Measurements from ENCODE around the gene TRPC6. TPM values are rescaled to one million over a fixed set of nuclear protein-coding genes. Genes with fewer than 3 reads are reported as not detected.
"Not testable (repeated sequence)": the region's sequence is repeated elsewhere in the genome, so short reads cannot be mapped to it uniquely, and the experiment has no call there.

The TRPC6 gene
- total and polyA plus RNA-seq, 9 of the 15 experiments (the other 6 are each of a cell fraction or from before 2014, with no cell fraction given): not detected

- H3K27ac ChIP-seq (ENCODE audit: extremely low read depth, low read depth, low read length): no peak overlapping the region
- FAIRE-seq (no peak), DNase-seq (ENCODE audit: extremely low read depth in 1 of 4, low spot score in 3 of 4) (no peak), ATAC-seq (no peak)
- BruUV-seq (replicated peaks): no TSS peak
- POLR2A ChIA-PET: no interaction called here
- CTCF ChIA-PET (ENCODE audit: low intra/inter-chr PET ratio): no interaction called here
- H3K27me3 ChIP-seq (ENCODE audit: control insufficient read depth in 2 of 2, insufficient read depth in 2 of 2, low read length in 2 of 2): no peaks in the 10 kb centered on the region
- no peaks in the 10 kb centered on the region for H3K36me3 ChIP-seq (ENCODE audit: control insufficient read depth, insufficient read depth, low read length)
- H3K79me2 ChIP-seq (ENCODE audit: control insufficient read depth, insufficient read depth, low read length): no peaks in the 10 kb centered on the region
- 0% methylated on average over 2 of the region's 2 CpGs for WGBS (ENCODE audit: insufficient coverage, low coverage, missing lambda C conversion rate)
- no peaks in the 10 kb centered on the region for H4K20me1 ChIP-seq (replicated peaks; ENCODE audit: control insufficient read depth, insufficient read depth, low read length)
- H3K9ac ChIP-seq (ENCODE audit: insufficient read depth in 1 of 2, low read depth in 2 of 2, low read length in 2 of 2): no peak overlapping the region
- intact Hi-C loops (cut with micrococcal nuclease): no loop called here
- no peak overlapping the region for H3K4me2 ChIP-seq (ENCODE audit: insufficient read depth, low read length)
- H3K9me3 ChIP-seq (replicated peaks; ENCODE audit: control insufficient read depth, insufficient read depth, low read depth, low read length): no peaks in the 10 kb centered on the region
- in situ Hi-C loops (cut with MboI): no loop called here
- no peaks in the 10 kb centered on the region for H3K9me1 ChIP-seq (ENCODE audit: control insufficient read depth, insufficient read depth, low read length)
- H3K4me1 ChIP-seq (replicated peaks in 1 of 2; ENCODE audit: control insufficient read depth in 2 of 2, insufficient read depth in 2 of 2, low read length in 2 of 2): no peaks in the 10 kb centered on the region
- H3K4me3 ChIP-seq: no peak overlapping the region
- H2AFZ ChIP-seq (ENCODE audit: low read depth, low read length): no peak overlapping the region
- no peak for TF ChIP-seq MTA3 (IDR thresholded peaks at IDR 0.05; ENCODE audit: borderline replicate concordance)
- TF ChIP-seq PYGO2 (tag; IDR thresholded peaks at IDR 0.05): no peak
Observed at GRCh38 chr11:101470419-101470818, 113.4 kb downstream of the TRPC6 start.

GRCh38 chr11:101466352-101466751 lies 117.5 kb downstream of the TRPC6 start:
- in situ Hi-C loops (cut with MboI) (no loop called here), intact Hi-C loops (cut with micrococcal nuclease) (no loop called here)
- no peaks in the 10 kb centered on the region for H3K36me3 ChIP-seq (ENCODE audit: control insufficient read depth, insufficient read depth, low read length)
- POLR2A ChIA-PET: no interaction called here
- H3K9me1 ChIP-seq (ENCODE audit: control insufficient read depth, insufficient read depth, low read length): no peaks in the 10 kb centered on the region
- H3K4me2 ChIP-seq (ENCODE audit: insufficient read depth, low read length): no peak overlapping the region
- H3K4me3 ChIP-seq: no peak overlapping the region
- no peak for FAIRE-seq
- no peak for ATAC-seq
- no peak overlapping the region for H2AFZ ChIP-seq (ENCODE audit: low read depth, low read length)
- no peak overlapping the region for H3K9ac ChIP-seq (ENCODE audit: insufficient read depth in 1 of 2, low read depth in 2 of 2, low read length in 2 of 2)
- H3K27ac ChIP-seq (ENCODE audit: extremely low read depth, low read depth, low read length): no peak overlapping the region
- WGBS (ENCODE audit: insufficient coverage, low coverage, missing lambda C conversion rate): 0% methylated on average over 4 of the region's 4 CpGs
- H3K9me3 ChIP-seq (replicated peaks; ENCODE audit: control insufficient read depth, insufficient read depth, low read depth, low read length): no peaks in the 10 kb centered on the region
- no peaks in the 10 kb centered on the region for H4K20me1 ChIP-seq (replicated peaks; ENCODE audit: control insufficient read depth, insufficient read depth, low read length)
- no TSS peak for BruUV-seq (replicated peaks)
- H3K27me3 ChIP-seq (ENCODE audit: control insufficient read depth in 2 of 2, insufficient read depth in 2 of 2, low read length in 2 of 2): no peaks in the 10 kb centered on the region
- no peak for TF ChIP-seq PHF20 (IDR thresholded peaks at IDR 0.05; ENCODE audit: partially characterized antibody)
- CTCF ChIA-PET (ENCODE audit: low intra/inter-chr PET ratio): no interaction called here
- no peaks in the 10 kb centered on the region for H3K4me1 ChIP-seq (replicated peaks in 1 of 2; ENCODE audit: control insufficient read depth in 2 of 2, insufficient read depth in 2 of 2, low read length in 2 of 2)
- no peaks in the 10 kb centered on the region for H3K79me2 ChIP-seq (ENCODE audit: control insufficient read depth, insufficient read depth, low read length)
- DNase-seq (ENCODE audit: extremely low read depth in 1 of 4, low spot score in 3 of 4): no peak

GRCh38 chr11:101464388-101464787 lies 119.4 kb downstream of the TRPC6 start:
- FAIRE-seq; in situ Hi-C loops (cut with MboI); H3K9me3 ChIP-seq (replicated peaks; ENCODE audit: control insufficient read depth, insufficient read depth, low read depth, low read length); CTCF ChIA-PET (ENCODE audit: low intra/inter-chr PET ratio); H3K9ac ChIP-seq (ENCODE audit: insufficient read depth in 1 of 2, low read depth in 2 of 2, low read length in 2 of 2); H3K9me1 ChIP-seq (ENCODE audit: control insufficient read depth, insufficient read depth, low read length); H3K36me3 ChIP-seq (ENCODE audit: control insufficient read depth, insufficient read depth, low read length); H2AFZ ChIP-seq (ENCODE audit: low read depth, low read length); DNase-seq (ENCODE audit: extremely low read depth in 1 of 4, low spot score in 3 of 4); BruUV-seq (replicated peaks); intact Hi-C loops (cut with micrococcal nuclease); POLR2A ChIA-PET; H3K27me3 ChIP-seq (ENCODE audit: control insufficient read depth in 2 of 2, insufficient read depth in 2 of 2, low read length in 2 of 2); H3K4me3 ChIP-seq; H3K4me1 ChIP-seq (replicated peaks in 1 of 2; ENCODE audit: control insufficient read depth in 2 of 2, insufficient read depth in 2 of 2, low read length in 2 of 2); H3K27ac ChIP-seq (ENCODE audit: extremely low read depth, low read depth, low read length); ATAC-seq; H3K4me2 ChIP-seq (ENCODE audit: insufficient read depth, low read length); H4K20me1 ChIP-seq (replicated peaks; ENCODE audit: control insufficient read depth, insufficient read depth, low read length); H3K79me2 ChIP-seq (ENCODE audit: control insufficient read depth, insufficient read depth, low read length): not testable (repeated sequence)

Measured in K562 (cell line).